Keratinocyte (primary cell): ENCODE data around the gene NUP153.

Experiments used
- EZH2 ChIP-seq: IDR thresholded peaks from one replicate; pipeline ENCODE4 v1.6.1; 2012; ENCODE audit warnings: inconsistent platforms, mild to moderate bottlenecking, low read length, moderate library complexity
- TF ChIP-seq, protein P1 (sequence below), 3 experiments: IDR thresholded peaks in 1 of 3; conservative IDR thresholded peaks in 1 of 3; optimal IDR thresholded peaks in 1 of 3; 2 replicates in 2 of 3; 3 replicates in 1 of 3; pipeline versions ENCODE3 to v1.5.1; 2011; ENCODE audit warnings: low read length in 3 of 3, mild to moderate bottlenecking in 3 of 3, moderate library complexity in 2 of 3, control low read depth in 1 of 3, inconsistent platforms in 1 of 3; ENCODE audit not compliant: insufficient read depth in 2 of 3; ENCODE audit errors: extremely low read depth in 1 of 3

DNA sequence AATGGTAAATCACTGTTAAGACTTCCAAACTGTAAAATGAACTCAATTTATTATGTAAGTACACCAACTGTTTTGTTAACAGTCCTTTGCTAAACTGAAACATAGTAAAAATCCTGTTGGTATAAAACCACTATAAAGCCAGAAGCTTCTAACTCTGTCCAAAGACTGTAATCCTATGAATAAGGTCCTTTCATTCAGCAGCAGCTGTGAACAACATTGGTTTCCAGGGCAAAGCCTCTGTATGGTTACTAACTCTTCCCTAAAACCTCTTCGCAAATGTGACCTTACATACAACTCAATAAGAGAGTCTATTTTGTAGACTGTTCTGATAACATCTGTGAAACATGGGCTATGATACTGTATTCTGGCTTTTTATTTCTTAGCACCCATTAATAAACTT is 40.1 kb downstream of the NUP153 start:
- TF ChIP-seq, protein P1, sequence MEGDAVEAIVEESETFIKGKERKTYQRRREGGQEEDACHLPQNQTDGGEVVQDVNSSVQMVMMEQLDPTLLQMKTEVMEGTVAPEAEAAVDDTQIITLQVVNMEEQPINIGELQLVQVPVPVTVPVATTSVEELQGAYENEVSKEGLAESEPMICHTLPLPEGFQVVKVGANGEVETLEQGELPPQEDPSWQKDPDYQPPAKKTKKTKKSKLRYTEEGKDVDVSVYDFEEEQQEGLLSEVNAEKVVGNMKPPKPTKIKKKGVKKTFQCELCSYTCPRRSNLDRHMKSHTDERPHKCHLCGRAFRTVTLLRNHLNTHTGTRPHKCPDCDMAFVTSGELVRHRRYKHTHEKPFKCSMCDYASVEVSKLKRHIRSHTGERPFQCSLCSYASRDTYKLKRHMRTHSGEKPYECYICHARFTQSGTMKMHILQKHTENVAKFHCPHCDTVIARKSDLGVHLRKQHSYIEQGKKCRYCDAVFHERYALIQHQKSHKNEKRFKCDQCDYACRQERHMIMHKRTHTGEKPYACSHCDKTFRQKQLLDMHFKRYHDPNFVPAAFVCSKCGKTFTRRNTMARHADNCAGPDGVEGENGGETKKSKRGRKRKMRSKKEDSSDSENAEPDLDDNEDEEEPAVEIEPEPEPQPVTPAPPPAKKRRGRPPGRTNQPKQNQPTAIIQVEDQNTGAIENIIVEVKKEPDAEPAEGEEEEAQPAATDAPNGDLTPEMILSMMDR (optimal IDR thresholded peaks at IDR 0.05 in 1 of 3, IDR thresholded peaks at IDR 0.05 in 1 of 3, conservative IDR thresholded peaks at IDR 0.05 in 1 of 3; ENCODE audit: extremely low read depth in 1 of 3, insufficient read depth in 2 of 3, low read length in 3 of 3), result no peak
- no peak for TF ChIP-seq EZH2
